Adrenal gland (tissue), 12 donors: ENCODE results near the gene EFCAB8. TPM values are rescaled to one million over a fixed set of nuclear protein-coding genes. Genes with fewer than 3 reads are reported as not detected.

ENCODE experiments used
- DNase-seq, 7 donors: peaks; one replicate each; pipeline ENCODE4 v3.0.0-alpha.2; 2019 to 2020
- H3K27ac ChIP-seq, 5 donors: fragments of 200-600 bp; sonication (generic) in 4 of 5; 1 replicate in 3 of 5; 2 replicates in 2 of 5; pipeline versions ENCODE4 v1.5.1 to v1.8.0; 2016 to 2020; ENCODE audit warnings: mild to moderate bottlenecking in 1 of 5
- H3K27me3 ChIP-seq: fragments of 200-600 bp; 2 replicates; pipeline ENCODE4 v1.8.0; 2021
- H3K36me3 ChIP-seq, 2 donors: fragments of 200-600 bp; replicated peaks in 1 of 2; 1 replicate in 1 of 2; 2 replicates in 1 of 2; pipeline versions ENCODE4 v1.5.1 to v1.8.0; 2018 to 2022
- H3K4me1 ChIP-seq, 2 donors: fragments of 200-600 bp; replicated peaks in 1 of 2; 1 replicate in 1 of 2; 2 replicates in 1 of 2; pipeline versions ENCODE4 v1.5.1 to v1.8.0; 2018 to 2021
- H3K4me3 ChIP-seq, 4 donors: fragments of 200-600 bp; sonication (generic) in 3 of 4; one replicate each; pipeline ENCODE4 v1.5.1; 2016 to 2018
- H3K9me3 ChIP-seq, 3 donors: fragments of 200-600 bp; sonication (generic) in 1 of 3; replicated peaks in 1 of 3; 1 replicate in 2 of 3; 2 replicates in 1 of 3; pipeline versions ENCODE4 v1.5.1 to v1.8.0; 2016 to 2021
- CTCF ChIP-seq, 6 experiments: fragments of 450-650 bp in 4 of 6; fragments of 200-600 bp in 2 of 6; sonication (generic) in 1 of 6; IDR thresholded peaks; 1 replicate in 5 of 6; 2 replicates in 1 of 6; pipeline versions ENCODE4 v1.5.1 to v1.8.0; 2016 to 2021; ENCODE audit warnings: antibody characterized with exemption in 6 of 6, mild to moderate bottlenecking in 2 of 6, moderate library complexity in 1 of 6
- POLR2A ChIP-seq, 2 donors: fragments of 450-650 bp; IDR thresholded peaks; one replicate each; pipeline ENCODE4 v1.6.1; 2017; ENCODE audit warnings: antibody characterized with exemption in 2 of 2, mild to moderate bottlenecking in 2 of 2, moderate library complexity in 1 of 2
- WGBS, 4 donors: extraction: QIAGEN DNeasy Blood & Tissue Kit in 2 of 4; methylation state at CpG; one replicate each; pipeline versions ENCODE4 v1.1.5 to v1.1.7; 2013 to 2017; 5-methylcytosine and 5-hydroxymethylcytosine counted together
- intact Hi-C, 2 donors: fragments of 100-400 bp; cut with DNase I; formaldehyde crosslinking; loops; one replicate each; pipeline versions ENCODE4 v1.14.1 to v1.15.0; 2022 to 2023
- polyA plus RNA-seq, 3 donors: library from polyadenylated mRNA; stranded (reverse); fragments of 200-250 nt in 2 of 3; fragments of 350-450 nt in 1 of 3; fragmentation: Illumina TruSeq in 1 of 3; extraction: RNeasy Lipid Tissue Mini Kit (QIAGEN cat#74804) in 1 of 3; gene quantifications; one replicate each; pipeline ENCODE4 v1.2.3, GENCODE V29; 2013 to 2014
- total RNA-seq, 9 donors: library from RNA; depleted of rRNA in 4 of 9; stranded (reverse); fragments of >200 nt in 4 of 9; fragments of 120-200 nt in 1 of 9; fragmentation: NEBNext Ultra II Directional in 1 of 9; extraction: Animal tissue kit (Norgen Biotek cat#: 25700) in 1 of 9; gene quantifications; one replicate each; pipeline versions ENCODE4 v1.1.0 to v1.2.4, GENCODE V29; 2013 to 2023
- donor health status: healthy with polysubstance abuse.
- donor health status: Bipolar disorder and iron deficiency.
- donor health status: DM: yes; HTN: yes; CAD: no.
- donor health status: DM: no; HTN: no; CAD: no.
- donor health status: DM: no; HTN: no; CAD: no.
- donor health status: DM: yes; HTN: yes; CAD: no.

Gene EFCAB8
- total and polyA plus RNA-seq, 12 donors = 0.03 to 0.40 (median 0.06) TPM; not detected in 8

- H3K27me3 ChIP-seq = no peaks in the 10 kb centered on the region
- WGBS, 4 donors = 49 to 63% (median 55%) methylated on average over 3 of the region's 3 CpGs
- TF ChIP-seq CTCF (IDR thresholded peaks at IDR 0.05) = no peak
- no peak for TF ChIP-seq POLR2A (IDR thresholded peaks at IDR 0.05)
- no peak overlapping the region for H3K27ac ChIP-seq
- no peak for DNase-seq
- H3K36me3 ChIP-seq = no peaks in the 10 kb centered on the region
- intact Hi-C loops = no loop called here
- H3K9me3 ChIP-seq = no peaks in the 10 kb centered on the region
- H3K4me1 ChIP-seq = no peaks in the 10 kb centered on the region
- H3K4me3 ChIP-seq = no peak overlapping the region
Observed at GRCh38 chr20:32991383-32991782, 132.7 kb downstream of the EFCAB8 start.

GRCh38 chr20:32991792-32992641 lies 133.3 kb downstream of the EFCAB8 start:
- no peak overlapping the region for H3K4me3 ChIP-seq
- DNase-seq = no peak
- intact Hi-C loops = no loop called here

GRCh38 chr20:32993496-32994050 lies 134.8 kb downstream of the EFCAB8 start:
- TF ChIP-seq CTCF (IDR thresholded peaks at IDR 0.05) (no peak), POLR2A (IDR thresholded peaks at IDR 0.05) (no peak)
- intact Hi-C loops = no loop called here
- Histone ChIP-seq H3K27me3 (no peaks in the 10 kb centered on the region), H3K9me3 (no peaks in the 10 kb centered on the region), H3K4me1 (no peaks in the 10 kb centered on the region), H3K36me3 (no peaks in the 10 kb centered on the region), H3K27ac (no peak overlapping the region), H3K4me3 (no peak overlapping the region)
- no peak for DNase-seq
- 68 to 83% (median 75%) methylated on average over 7 to 8 of the region's 8 CpGs for WGBS, 4 donors

More at GRCh38 chr20:32991792-32992641, 133.3 kb downstream of the EFCAB8 start:
- no peaks in the 10 kb centered on the region for H3K36me3 ChIP-seq
- no peaks in the 10 kb centered on the region for H3K27me3 ChIP-seq
- WGBS, 4 donors = 62 to 72% (median 72%) methylated on average over 7 to 8 of the region's 8 CpGs
- no peaks in the 10 kb centered on the region for H3K9me3 ChIP-seq
- no peak overlapping the region for H3K27ac ChIP-seq
- no peaks in the 10 kb centered on the region for H3K4me1 ChIP-seq
- TF ChIP-seq POLR2A (IDR thresholded peaks at IDR 0.05) (no peak), CTCF (IDR thresholded peaks at IDR 0.05) (no peak)

GRCh38 chr20:32995802-32996201 lies 137.1 kb downstream of the EFCAB8 start:
- DNase-seq = no peak
- intact Hi-C loops = no loop called here
- no peak for TF ChIP-seq CTCF (IDR thresholded peaks at IDR 0.05)
- TF ChIP-seq POLR2A (IDR thresholded peaks at IDR 0.05) = no peak

More at GRCh38 chr20:32995802-32996201, 137.1 kb downstream of the EFCAB8 start:
- Histone ChIP-seq H3K36me3 (no peaks in the 10 kb centered on the region), H3K4me3 (no peak overlapping the region), H3K27ac (no peak overlapping the region), H3K4me1 (no peaks in the 10 kb centered on the region), H3K9me3 (no peaks in the 10 kb centered on the region), H3K27me3 (no peaks in the 10 kb centered on the region)
